ENCODE measurements around the gene CEP72. TPM values are rescaled to one million over a fixed set of nuclear protein-coding genes. Genes with fewer than 3 reads are reported as not detected.

The CEP72 gene
- total and polyA plus RNA-seq, 10 of the 15 experiments (the other 5 are each of a cell fraction or from before 2014, with no cell fraction given): 0.35 to 13.5 (median 8.3) TPM

- ChIA-PET SMC1A (ENCODE audit: uncharacterized antibody, unreplicated experiment) (no interaction called here), POLR2A (no interaction called here), CTCF (no interaction called here), RAD21 (ENCODE audit: unreplicated experiment) (no interaction called here)
- Histone ChIP-seq H3K36me3 (ENCODE audit: control insufficient read depth in 2 of 2, insufficient read depth in 2 of 2, low read length in 1 of 2) (peaks cover 9 to 24% of the 10 kb centered on the region in 2 experiments), H3K27ac (ENCODE audit: control insufficient read depth, insufficient read depth) (no peak overlapping the region), H3K9ac (ENCODE audit: control insufficient read depth, insufficient read depth, low read length) (no peak overlapping the region), H3K4me1 (ENCODE audit: control insufficient read depth, insufficient read depth, low read length) (no peaks in the 10 kb centered on the region), H3K4me2 (ENCODE audit: control insufficient read depth, insufficient read depth) (no peak overlapping the region), H3K4me3 (no peak overlapping the region), H2AFZ (ENCODE audit: control insufficient read depth, low read depth, low read length) (no peak overlapping the region), H4K20me1 (ENCODE audit: control insufficient read depth, insufficient read depth) (no peaks in the 10 kb centered on the region), H3K79me2 (ENCODE audit: control insufficient read depth, insufficient read depth, low read length) (no peaks in the 10 kb centered on the region), H3K27me3 (replicated peaks in 1 of 2; ENCODE audit: control insufficient read depth in 2 of 2, insufficient read depth in 2 of 2, low read length in 1 of 2) (no peaks in the 10 kb centered on the region), H3K9me3 (replicated peaks; ENCODE audit: control insufficient read depth, insufficient read depth, low read length) (no peaks in the 10 kb centered on the region)
- ATAC-seq: no peak
- intact Hi-C loops (cut with micrococcal nuclease; ENCODE audit: unreplicated experiment): no loop called here
- no TSS peak for BruUV-seq (replicated peaks)
- in situ Hi-C loops (cut with MboI): no loop called here
- no peak for DNase-seq (ENCODE audit: low read depth, low spot score)
- WGBS (ENCODE audit: insufficient coverage, insufficient replicate concordance, low lambda C conversion rate, missing lambda C conversion rate): 95% methylated on average over 38 of the region's 38 CpGs
- TF ChIP-seq SREBF1 (IDR thresholded peaks at IDR 0.05; ENCODE audit: low read length) (no peak), KLF5 (IDR thresholded peaks at IDR 0.05; ENCODE audit: partially characterized antibody) (no peak), BACH1 (IDR thresholded peaks at IDR 0.05; ENCODE audit: borderline replicate concordance) (no peak)
- FAIRE-seq: no peak
These were observed 12.2 kb downstream of the CEP72 start for GRCh38 chr5:624118-624950.

- H3K27ac ChIP-seq (ENCODE audit: control insufficient read depth, insufficient read depth): no peak overlapping the region
- WGBS (ENCODE audit: insufficient coverage, insufficient replicate concordance, low lambda C conversion rate, missing lambda C conversion rate): 100% methylated on average over 6 of the region's 13 CpGs
- H3K4me2 ChIP-seq (ENCODE audit: control insufficient read depth, insufficient read depth): no peak overlapping the region
- H3K9ac ChIP-seq (ENCODE audit: control insufficient read depth, insufficient read depth, low read length): no peak overlapping the region
- BruUV-seq (replicated peaks): no TSS peak
- no peaks in the 10 kb centered on the region for H3K4me1 ChIP-seq (ENCODE audit: control insufficient read depth, insufficient read depth, low read length)
- H3K79me2 ChIP-seq (ENCODE audit: control insufficient read depth, insufficient read depth, low read length): no peaks in the 10 kb centered on the region
- H4K20me1 ChIP-seq (ENCODE audit: control insufficient read depth, insufficient read depth): no peaks in the 10 kb centered on the region
- no peak for FAIRE-seq
- CTCF ChIA-PET: no interaction called here
- H3K9me3 ChIP-seq (replicated peaks; ENCODE audit: control insufficient read depth, insufficient read depth, low read length): no peaks in the 10 kb centered on the region
- no peak overlapping the region for H2AFZ ChIP-seq (ENCODE audit: control insufficient read depth, low read depth, low read length)
- SMC1A ChIA-PET (ENCODE audit: uncharacterized antibody, unreplicated experiment): no interaction called here
- POLR2A ChIA-PET: no interaction called here
- in situ Hi-C loops (cut with MboI) (no loop called here), intact Hi-C loops (cut with micrococcal nuclease; ENCODE audit: unreplicated experiment) (no loop called here)
- no peak for ATAC-seq
- no peak overlapping the region for H3K4me3 ChIP-seq
- DNase-seq (ENCODE audit: low read depth, low spot score): no peak
- peaks cover 8 to 20% of the 10 kb centered on the region in 2 experiments for H3K36me3 ChIP-seq (ENCODE audit: control insufficient read depth in 2 of 2, insufficient read depth in 2 of 2, low read length in 1 of 2)
- TF ChIP-seq MTA2 (IDR thresholded peaks at IDR 0.05; ENCODE audit: low read depth) (no peak), PAX8 (IDR thresholded peaks at IDR 0.05) (no peak), NFXL1 (IDR thresholded peaks at IDR 0.05; ENCODE audit: borderline replicate concordance) (no peak), EED (IDR thresholded peaks at IDR 0.05; ENCODE audit: low read depth) (no peak), TCF7 (IDR thresholded peaks at IDR 0.05; ENCODE audit: borderline replicate concordance) (no peak), CREB1 (IDR thresholded peaks at IDR 0.05; ENCODE audit: low read depth) (no peak), HCFC1 (IDR thresholded peaks at IDR 0.05; ENCODE audit: low read length) (no peak), MEF2B (IDR thresholded peaks at IDR 0.05; ENCODE audit: partially characterized antibody, poor library complexity, severe bottlenecking) (no peak), LARP7 (IDR thresholded peaks at IDR 0.05) (no peak)
- TF ChIP-seq, protein P1, sequence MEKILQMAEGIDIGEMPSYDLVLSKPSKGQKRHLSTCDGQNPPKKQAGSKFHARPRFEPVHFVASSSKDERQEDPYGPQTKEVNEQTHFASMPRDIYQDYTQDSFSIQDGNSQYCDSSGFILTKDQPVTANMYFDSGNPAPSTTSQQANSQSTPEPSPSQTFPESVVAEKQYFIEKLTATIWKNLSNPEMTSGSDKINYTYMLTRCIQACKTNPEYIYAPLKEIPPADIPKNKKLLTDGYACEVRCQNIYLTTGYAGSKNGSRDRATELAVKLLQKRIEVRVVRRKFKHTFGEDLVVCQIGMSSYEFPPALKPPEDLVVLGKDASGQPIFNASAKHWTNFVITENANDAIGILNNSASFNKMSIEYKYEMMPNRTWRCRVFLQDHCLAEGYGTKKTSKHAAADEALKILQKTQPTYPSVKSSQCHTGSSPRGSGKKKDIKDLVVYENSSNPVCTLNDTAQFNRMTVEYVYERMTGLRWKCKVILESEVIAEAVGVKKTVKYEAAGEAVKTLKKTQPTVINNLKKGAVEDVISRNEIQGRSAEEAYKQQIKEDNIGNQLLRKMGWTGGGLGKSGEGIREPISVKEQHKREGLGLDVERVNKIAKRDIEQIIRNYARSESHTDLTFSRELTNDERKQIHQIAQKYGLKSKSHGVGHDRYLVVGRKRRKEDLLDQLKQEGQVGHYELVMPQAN (conservative IDR thresholded peaks at IDR 0.05): no peak
- TF ChIP-seq, protein P2, sequence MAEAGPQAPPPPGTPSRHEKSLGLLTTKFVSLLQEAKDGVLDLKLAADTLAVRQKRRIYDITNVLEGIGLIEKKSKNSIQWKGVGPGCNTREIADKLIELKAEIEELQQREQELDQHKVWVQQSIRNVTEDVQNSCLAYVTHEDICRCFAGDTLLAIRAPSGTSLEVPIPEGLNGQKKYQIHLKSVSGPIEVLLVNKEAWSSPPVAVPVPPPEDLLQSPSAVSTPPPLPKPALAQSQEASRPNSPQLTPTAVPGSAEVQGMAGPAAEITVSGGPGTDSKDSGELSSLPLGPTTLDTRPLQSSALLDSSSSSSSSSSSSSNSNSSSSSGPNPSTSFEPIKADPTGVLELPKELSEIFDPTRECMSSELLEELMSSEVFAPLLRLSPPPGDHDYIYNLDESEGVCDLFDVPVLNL (IDR thresholded peaks at IDR 0.05; ENCODE audit: low read depth, low read length): no peak
- RAD21 ChIA-PET (ENCODE audit: unreplicated experiment): no interaction called here
- H3K27me3 ChIP-seq (replicated peaks in 1 of 2; ENCODE audit: control insufficient read depth in 2 of 2, insufficient read depth in 2 of 2, low read length in 1 of 2): no peaks in the 10 kb centered on the region
These were observed 12.8 kb downstream of the CEP72 start for GRCh38 chr5:624951-625230.

Data from GM12878 (cell line).